ENCODE measurements around the gene SLC43A1.
"Not testable (repeated sequence)": the region's sequence is repeated elsewhere in the genome, so short reads cannot be mapped to it uniquely, and the experiment has no call there.

The SLC43A1 gene

DNA sequence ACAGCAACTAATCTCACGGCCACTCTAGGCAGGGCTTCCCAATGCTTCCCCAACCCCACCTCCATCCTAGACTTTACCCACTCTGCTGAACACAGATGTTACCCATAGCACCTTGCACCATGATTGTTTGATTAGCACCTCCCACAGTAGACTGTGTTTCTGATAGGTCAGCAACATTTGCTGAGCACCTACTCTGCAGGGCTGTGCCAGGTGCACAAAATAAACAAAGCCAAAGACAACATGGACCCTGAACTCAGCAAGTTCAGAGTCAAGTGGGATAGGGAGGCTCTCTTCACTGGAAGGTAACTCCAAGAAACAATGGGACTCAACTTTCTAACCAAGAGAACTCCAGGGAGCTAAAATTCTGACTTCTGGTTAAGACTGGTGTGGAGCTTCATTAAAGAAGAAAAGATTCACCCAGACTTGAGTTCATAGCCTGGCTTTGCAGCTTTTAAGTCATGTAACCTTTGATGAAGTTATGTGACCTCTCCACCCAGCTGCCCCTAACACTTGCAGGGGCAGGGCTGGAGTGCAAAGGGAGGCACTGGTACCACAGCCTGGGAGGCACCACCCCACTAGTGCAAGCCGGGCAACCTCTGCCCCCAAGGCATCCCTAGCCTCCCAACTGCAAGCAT lies 61.8 kb downstream of the SLC43A1 start:
- H3K4me1 ChIP-seq (ENCODE audit: control insufficient read depth in 1 of 2, insufficient read depth in 1 of 2, low read depth in 1 of 2, low read length in 1 of 2): peaks cover 13 to 17% of the 10 kb centered on the region in 2 experiments
- no peaks in the 10 kb centered on the region for H3K36me3 ChIP-seq
- H3K9me3 ChIP-seq: no peaks in the 10 kb centered on the region
- no peak overlapping the region for H3K4me3 ChIP-seq (ENCODE audit: low read depth in 1 of 2, low read length in 1 of 2)
- H3K27ac ChIP-seq: no peak overlapping the region
- H3K27me3 ChIP-seq: peaks cover 25% of the 10 kb centered on the region
- TF ChIP-seq, protein P1, sequence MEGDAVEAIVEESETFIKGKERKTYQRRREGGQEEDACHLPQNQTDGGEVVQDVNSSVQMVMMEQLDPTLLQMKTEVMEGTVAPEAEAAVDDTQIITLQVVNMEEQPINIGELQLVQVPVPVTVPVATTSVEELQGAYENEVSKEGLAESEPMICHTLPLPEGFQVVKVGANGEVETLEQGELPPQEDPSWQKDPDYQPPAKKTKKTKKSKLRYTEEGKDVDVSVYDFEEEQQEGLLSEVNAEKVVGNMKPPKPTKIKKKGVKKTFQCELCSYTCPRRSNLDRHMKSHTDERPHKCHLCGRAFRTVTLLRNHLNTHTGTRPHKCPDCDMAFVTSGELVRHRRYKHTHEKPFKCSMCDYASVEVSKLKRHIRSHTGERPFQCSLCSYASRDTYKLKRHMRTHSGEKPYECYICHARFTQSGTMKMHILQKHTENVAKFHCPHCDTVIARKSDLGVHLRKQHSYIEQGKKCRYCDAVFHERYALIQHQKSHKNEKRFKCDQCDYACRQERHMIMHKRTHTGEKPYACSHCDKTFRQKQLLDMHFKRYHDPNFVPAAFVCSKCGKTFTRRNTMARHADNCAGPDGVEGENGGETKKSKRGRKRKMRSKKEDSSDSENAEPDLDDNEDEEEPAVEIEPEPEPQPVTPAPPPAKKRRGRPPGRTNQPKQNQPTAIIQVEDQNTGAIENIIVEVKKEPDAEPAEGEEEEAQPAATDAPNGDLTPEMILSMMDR (IDR thresholded peaks at IDR 0.05): no peak

- Histone ChIP-seq H3K36me3 (no peaks in the 10 kb centered on the region), H3K27me3 (no peaks in the 10 kb centered on the region), H3K4me3 (ENCODE audit: low read depth in 1 of 2, low read length in 1 of 2) (no peak overlapping the region), H3K27ac (no peak overlapping the region), H3K9me3 (no peaks in the 10 kb centered on the region), H3K4me1 (ENCODE audit: control insufficient read depth in 1 of 2, insufficient read depth in 1 of 2, low read depth in 1 of 2, low read length in 1 of 2) (no peaks in the 10 kb centered on the region)
- TF ChIP-seq, protein P1 (IDR thresholded peaks at IDR 0.05): no peak
These were observed 69.4 kb downstream of the SLC43A1 start for GRCh38 chr11:57446055-57446454.

GRCh38 chr11:57445122-57445394 lies 70.4 kb downstream of the SLC43A1 start:
- H3K9me3 ChIP-seq: not testable (repeated sequence)

GRCh38 chr11:57444362-57445121 lies 71.0 kb downstream of the SLC43A1 start:
- H3K27ac ChIP-seq: no peak overlapping the region
- no peaks in the 10 kb centered on the region for H3K4me1 ChIP-seq (ENCODE audit: control insufficient read depth in 1 of 2, insufficient read depth in 1 of 2, low read depth in 1 of 2, low read length in 1 of 2)
- no peak overlapping the region for H3K4me3 ChIP-seq (ENCODE audit: low read depth in 1 of 2, low read length in 1 of 2)
- TF ChIP-seq, protein P1 (IDR thresholded peaks at IDR 0.05): no peak
- H3K9me3 ChIP-seq: no peaks in the 10 kb centered on the region
- H3K27me3 ChIP-seq: no peaks in the 10 kb centered on the region
- no peaks in the 10 kb centered on the region for H3K36me3 ChIP-seq

More at GRCh38 chr11:57445122-57445394, 70.4 kb downstream of the SLC43A1 start:
- not testable (repeated sequence) for H3K27ac ChIP-seq; H3K27me3 ChIP-seq; H3K4me1 ChIP-seq (ENCODE audit: control insufficient read depth in 1 of 2, insufficient read depth in 1 of 2, low read depth in 1 of 2, low read length in 1 of 2); H3K4me3 ChIP-seq (ENCODE audit: low read depth in 1 of 2, low read length in 1 of 2); H3K36me3 ChIP-seq

DNA sequence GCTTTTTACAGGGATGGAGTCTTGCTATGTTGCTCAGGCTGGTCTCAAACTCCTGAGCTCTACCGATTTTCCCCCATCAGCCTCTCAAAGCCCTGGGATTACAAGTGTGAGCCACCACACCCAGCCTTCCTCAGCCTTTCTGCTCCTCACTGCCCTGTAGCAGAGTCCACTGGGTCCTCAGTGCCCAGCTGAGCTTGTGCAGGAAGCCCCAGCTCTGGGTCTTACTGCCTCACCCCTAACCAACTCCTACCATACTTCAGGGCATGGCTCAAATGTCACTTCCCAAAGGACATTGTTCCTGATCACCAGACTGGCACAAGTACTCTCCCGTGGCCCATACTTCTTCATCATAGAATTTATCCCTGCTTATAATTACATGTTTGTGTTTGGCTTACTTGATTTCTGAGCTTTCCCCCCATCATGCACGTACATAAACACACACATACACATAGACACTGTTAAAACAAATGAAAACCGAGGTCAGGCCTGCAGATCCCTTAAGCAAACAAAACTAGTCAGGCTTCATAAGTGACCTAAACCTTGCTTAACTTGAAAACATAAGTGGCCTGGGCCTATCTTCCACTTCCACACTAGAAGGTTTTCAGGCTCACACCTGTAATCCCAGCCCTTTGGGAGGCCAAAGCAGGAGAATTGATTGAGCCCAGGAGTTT lies 74.6 kb downstream of the SLC43A1 start:
- Histone ChIP-seq H3K4me3 (ENCODE audit: low read depth in 1 of 2, low read length in 1 of 2) (no peak overlapping the region), H3K27ac (no peak overlapping the region), H3K27me3 (no peaks in the 10 kb centered on the region), H3K9me3 (no peaks in the 10 kb centered on the region), H3K36me3 (no peaks in the 10 kb centered on the region), H3K4me1 (ENCODE audit: control insufficient read depth in 1 of 2, insufficient read depth in 1 of 2, low read depth in 1 of 2, low read length in 1 of 2) (no peaks in the 10 kb centered on the region)
- TF ChIP-seq, protein P1 (IDR thresholded peaks at IDR 0.05): no peak

- H3K9me3 ChIP-seq: no peaks in the 10 kb centered on the region
- peaks cover 3 to 5% of the 10 kb centered on the region in 2 experiments for H3K4me1 ChIP-seq (ENCODE audit: control insufficient read depth in 1 of 2, insufficient read depth in 1 of 2, low read depth in 1 of 2, low read length in 1 of 2)
- no peaks in the 10 kb centered on the region for H3K36me3 ChIP-seq
- H3K27me3 ChIP-seq: no peaks in the 10 kb centered on the region
- H3K4me3 ChIP-seq (ENCODE audit: low read depth in 1 of 2, low read length in 1 of 2): no peak overlapping the region
- TF ChIP-seq, protein P1 (IDR thresholded peaks at IDR 0.05): no peak
- no peak overlapping the region for H3K27ac ChIP-seq
These were observed 75.7 kb downstream of the SLC43A1 start for GRCh38 chr11:57439786-57440185.
